Small intestine (tissue), 7 donors: ENCODE results near the gene FAM13A. TPM values are rescaled to one million over a fixed set of nuclear protein-coding genes. Genes with fewer than 3 reads are reported as not detected.

ENCODE experiments used
- DNase-seq, 2 donors: peaks; one replicate each; pipeline versions ENCODE4 v3.0.0 to v3.0.0-alpha.2; 2013
- FAIRE-seq: peaks from 2 replicates; lab custom pipeline; 2012; peaks lifted over from hg19 to GRCh38; lab: Jason Lieb, UNC
- H3K27ac ChIP-seq, 3 donors: one replicate each; pipeline ENCODE4 v1.5.1; 2013; ENCODE audit warnings: low read length in 2 of 3, mild to moderate bottlenecking in 2 of 3, control low read depth in 1 of 3, inconsistent platforms in 1 of 3, low read depth in 1 of 3, moderate library complexity in 1 of 3
- H3K27me3 ChIP-seq, 3 donors: one replicate each; pipeline ENCODE4 v1.6.1; 2013; ENCODE audit warnings: low read length in 3 of 3, inconsistent platforms in 1 of 3; ENCODE audit not compliant: control insufficient read depth in 3 of 3, insufficient read depth in 3 of 3
- H3K36me3 ChIP-seq, 3 donors: one replicate each; pipeline ENCODE4 v1.6.1; 2013; ENCODE audit warnings: low read length in 3 of 3, inconsistent platforms in 1 of 3, low read depth in 1 of 3, mild to moderate bottlenecking in 1 of 3, moderate library complexity in 1 of 3; ENCODE audit not compliant: control insufficient read depth in 3 of 3, insufficient read depth in 2 of 3
- H3K4me1 ChIP-seq, 3 donors: one replicate each; pipeline ENCODE4 v1.6.1; 2013; ENCODE audit warnings: low read length in 2 of 3, inconsistent platforms in 1 of 3, low read depth in 1 of 3, mild to moderate bottlenecking in 1 of 3, moderate library complexity in 1 of 3; ENCODE audit not compliant: control insufficient read depth in 3 of 3, insufficient read depth in 2 of 3
- H3K4me3 ChIP-seq, 3 donors: one replicate each; pipeline ENCODE4 v1.5.1; 2013; ENCODE audit warnings: low read length in 3 of 3, control low read depth in 1 of 3, inconsistent platforms in 1 of 3, low read depth in 1 of 3, mild to moderate bottlenecking in 1 of 3, moderate library complexity in 1 of 3
- H3K9me3 ChIP-seq, 2 donors: one replicate each; pipeline ENCODE4 v1.6.1; 2013; ENCODE audit warnings: low read depth in 1 of 2, low read length in 1 of 2; ENCODE audit not compliant: control insufficient read depth in 2 of 2, insufficient read depth in 1 of 2
- WGBS, 3 donors: extraction: QIAGEN DNeasy Blood & Tissue Kit; methylation state at CpG; one replicate each; pipeline ENCODE4 v1.1.7; 2013; 5-methylcytosine and 5-hydroxymethylcytosine counted together
- polyA plus RNA-seq, 4 donors: library from polyadenylated mRNA; stranded (reverse) in 3 of 4; unstranded in 1 of 4; fragments of 200-250 nt in 3 of 4; fragments of 120-200 nt in 1 of 4; gene quantifications; one replicate each; pipeline versions ENCODE4 v1.2.1 to v1.2.3, GENCODE V29; 2013
- donor health status: healthy with polysubstance abuse.
- donor health status: control.
- donor health status: control.
- donor health status: Bipolar disorder and iron deficiency.
- donor health status: healthy.

Gene FAM13A
- polyA plus RNA-seq, 4 donors: 11.2 to 81.0 (median 58.4) TPM

- Histone ChIP-seq H3K36me3 (peaks cover 1 to 20% (median 18%) of the 10 kb centered on the region in 3 donors), H3K9me3 (no peaks in the 10 kb centered on the region), H3K4me1 (no peaks in the 10 kb centered on the region), H3K4me3 (no peak overlapping the region), H3K27ac (no peak overlapping the region), H3K27me3 (no peaks in the 10 kb centered on the region)
- no peak for DNase-seq
- 76 to 87% (median 80%) methylated on average over 3 of the region's 3 CpGs for WGBS, 3 donors
- FAIRE-seq: no peak
Measured at GRCh38 chr4:88779431-88779830, 277.6 kb downstream of the FAM13A start.

DNA sequence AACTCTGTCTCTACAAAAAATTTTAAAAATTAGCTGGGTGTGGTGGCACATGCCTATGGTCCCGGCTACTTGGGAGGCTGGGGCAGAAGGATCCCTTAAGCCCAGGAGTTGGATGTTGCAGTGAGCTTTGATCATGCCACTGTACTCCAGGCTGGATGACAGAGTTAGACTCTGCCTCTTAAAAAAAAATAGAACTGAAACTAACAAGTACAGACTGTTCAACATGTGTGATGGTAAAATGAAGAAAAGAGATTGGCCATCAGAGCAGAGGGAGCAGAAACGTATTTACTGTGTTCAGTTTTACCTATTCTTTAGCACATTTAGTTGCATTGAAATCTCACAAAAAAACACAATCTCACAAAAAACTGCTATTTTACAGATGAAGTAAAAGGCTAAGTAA is 281.5 kb downstream of the FAM13A start:
- H3K4me3 ChIP-seq: no peak overlapping the region
- 90 to 96% (median 94%) methylated on average over 2 of the region's 2 CpGs for WGBS, 3 donors
- no peak for DNase-seq
- no peaks in the 10 kb centered on the region for H3K9me3 ChIP-seq
- no peaks in the 10 kb centered on the region for H3K4me1 ChIP-seq
- FAIRE-seq: no peak
- H3K27me3 ChIP-seq: no peaks in the 10 kb centered on the region
- H3K27ac ChIP-seq: no peak overlapping the region
- H3K36me3 ChIP-seq: peaks cover 3 to 26% (median 17%) of the 10 kb centered on the region in 3 donors

- DNase-seq (no peak), FAIRE-seq (no peak)
- Histone ChIP-seq H3K36me3 (peaks cover 3 to 26% (median 17%) of the 10 kb centered on the region in 3 donors), H3K9me3 (no peaks in the 10 kb centered on the region), H3K27me3 (no peaks in the 10 kb centered on the region), H3K27ac (no peak overlapping the region), H3K4me3 (no peak overlapping the region), H3K4me1 (no peaks in the 10 kb centered on the region)
- WGBS, 3 donors: 100% methylated on average over 1 of the region's 1 CpG
Measured at GRCh38 chr4:88775026-88775425, 282.0 kb downstream of the FAM13A start.

DNA sequence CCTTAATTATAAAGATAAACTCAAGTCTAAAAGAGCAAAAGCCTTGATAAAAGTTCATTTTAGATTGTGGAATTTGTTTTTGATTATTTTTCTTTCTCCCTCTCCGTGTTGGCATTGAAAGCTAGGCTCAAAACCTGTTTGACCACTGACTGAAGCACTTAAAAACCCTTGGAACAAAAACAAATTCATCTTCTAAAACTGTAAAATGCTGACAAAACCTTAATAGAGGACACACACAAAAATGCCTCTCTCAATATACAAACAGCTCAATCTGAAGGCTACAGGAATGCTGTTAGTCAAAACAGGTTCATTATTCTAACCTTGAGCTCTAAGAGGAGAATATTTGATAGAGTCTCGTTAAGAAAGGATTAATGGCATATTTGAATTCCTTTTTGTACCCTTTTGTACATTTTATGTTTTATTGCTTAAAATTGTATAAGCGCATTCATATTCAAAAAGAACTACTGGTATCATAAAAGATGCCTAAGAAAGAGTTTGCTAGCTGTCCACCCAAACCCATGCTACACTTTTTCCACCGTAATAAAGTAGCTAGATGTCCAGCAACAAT is 285.0 kb downstream of the FAM13A start:
- Histone ChIP-seq H3K27me3 (no peaks in the 10 kb centered on the region), H3K27ac (no peak overlapping the region), H3K4me1 (no peaks in the 10 kb centered on the region), H3K4me3 (no peak overlapping the region), H3K36me3 (peaks cover 3 to 18% (median 15%) of the 10 kb centered on the region in 3 donors), H3K9me3 (no peaks in the 10 kb centered on the region)
- 78 to 86% (median 80%) methylated on average over 4 of the region's 4 CpGs for WGBS, 3 donors
- no peak for FAIRE-seq
- no peak for DNase-seq

GRCh38 chr4:88765729-88766128 is 291.3 kb downstream of the FAM13A start:
- FAIRE-seq (no peak), DNase-seq (no peak)
- Histone ChIP-seq H3K4me1 (no peaks in the 10 kb centered on the region), H3K27me3 (no peaks in the 10 kb centered on the region), H3K9me3 (no peaks in the 10 kb centered on the region), H3K27ac (no peak overlapping the region), H3K36me3 (peaks cover 0 to 19% (median 6%) of the 10 kb centered on the region in 3 donors), H3K4me3 (no peak overlapping the region)
- 61 to 84% (median 74%) methylated on average over 2 of the region's 2 CpGs for WGBS, 3 donors

- no peak for FAIRE-seq
- H3K4me1 ChIP-seq: peaks cover 0 to 19% (median 4%) of the 10 kb centered on the region in 3 donors
Measured at GRCh38 chr4:88763075-88763474, 293.9 kb downstream of the FAM13A start.

GRCh38 chr4:88761861-88762523 is 295.0 kb downstream of the FAM13A start:
- H3K27me3 ChIP-seq: no peaks in the 10 kb centered on the region
- peaks cover 0 to 27% (median 18%) of the 10 kb centered on the region in 3 donors for H3K36me3 ChIP-seq
- H3K4me1 ChIP-seq: peaks cover 0 to 26% (median 4%) of the 10 kb centered on the region in 3 donors
- no peak for FAIRE-seq
- no peak for DNase-seq
- H3K4me3 ChIP-seq: no peak overlapping the region
- no peaks in the 10 kb centered on the region for H3K9me3 ChIP-seq
- no peak overlapping the region for H3K27ac ChIP-seq
- 92 to 98% (median 92%) methylated on average over 2 of the region's 2 CpGs for WGBS, 3 donors

More at GRCh38 chr4:88763075-88763474, 293.9 kb downstream of the FAM13A start:
- Histone ChIP-seq H3K9me3 (no peaks in the 10 kb centered on the region), H3K36me3 (peaks cover 0 to 27% (median 15%) of the 10 kb centered on the region in 3 donors), H3K4me3 (no peak overlapping the region), H3K27ac (no peak overlapping the region), H3K27me3 (no peaks in the 10 kb centered on the region)
- 83 to 87% (median 87%) methylated on average over 6 of the region's 6 CpGs for WGBS, 3 donors
- no peak for DNase-seq

GRCh38 chr4:88761342-88761741 is 295.6 kb downstream of the FAM13A start:
- no peak overlapping the region for H3K4me3 ChIP-seq
- no peaks in the 10 kb centered on the region for H3K9me3 ChIP-seq
- FAIRE-seq (no peak), DNase-seq (no peak)
- peaks cover 0 to 26% (median 18%) of the 10 kb centered on the region in 3 donors for H3K36me3 ChIP-seq
- H3K27ac ChIP-seq: no peak overlapping the region
- H3K4me1 ChIP-seq: peaks cover 0 to 27% (median 4%) of the 10 kb centered on the region in 3 donors
- H3K27me3 ChIP-seq: no peaks in the 10 kb centered on the region
- 81 to 97% (median 95%) methylated on average over 3 of the region's 3 CpGs for WGBS, 3 donors
